Loucy (cell line): ENCODE measurements around the gene BMP8B.

ENCODE experiments used
- H2AFZ ChIP-seq: fragments of 200-600 bp; sonication (generic); 2 replicates; pipeline ENCODE4 v1.6.0; 2016; ENCODE audit warnings: antibody characterized with exemption, mild to moderate bottlenecking, low read length, moderate library complexity
- H3F3A ChIP-seq: fragments of 200-600 bp; 2 replicates; pipeline ENCODE4 v1.6.0; 2016; ENCODE audit warnings: antibody characterized with exemption, low read depth, mild to moderate bottlenecking
- H3K27me3 ChIP-seq: fragments of 200-600 bp; sonication (generic); 2 replicates; pipeline ENCODE4 v1.6.1; 2014; ENCODE audit warnings: low read length, mild to moderate bottlenecking; ENCODE audit not compliant: insufficient read depth, poor library complexity, severe bottlenecking
- H3K36me3 ChIP-seq: fragments of 200-600 bp; sonication (generic); 2 replicates; pipeline ENCODE4 v1.6.1; 2016; ENCODE audit warnings: low read length; ENCODE audit not compliant: insufficient read depth
- H3K4me1 ChIP-seq: fragments of 200-600 bp; sonication (generic); 2 replicates; pipeline ENCODE4 v1.5.1; 2014; ENCODE audit warnings: low read length, mild to moderate bottlenecking; ENCODE audit not compliant: insufficient read depth, poor library complexity, severe bottlenecking
- H3K4me2 ChIP-seq: fragments of 200-600 bp; sonication (generic); 2 replicates; pipeline ENCODE4 v1.6.0; 2014; ENCODE audit warnings: antibody characterized with exemption, low read length, low read depth, mild to moderate bottlenecking; ENCODE audit not compliant: poor library complexity, severe bottlenecking
- H3K4me3 ChIP-seq: fragments of 200-600 bp; sonication (generic); 2 replicates; pipeline ENCODE4 v1.5.1; 2014; ENCODE audit warnings: low read length, mild to moderate bottlenecking, mixed read lengths; ENCODE audit not compliant: poor library complexity, severe bottlenecking
- H3K79me2 ChIP-seq: fragments of 200-600 bp; sonication (generic); 2 replicates; pipeline ENCODE4 v1.6.1; 2014; ENCODE audit warnings: low read length; ENCODE audit not compliant: insufficient read depth
- H3K9ac ChIP-seq: fragments of 200-600 bp; sonication (generic); 2 replicates; pipeline ENCODE4 v1.6.0; 2014; ENCODE audit warnings: mild to moderate bottlenecking, low read depth, low read length, moderate library complexity; ENCODE audit not compliant: poor library complexity, severe bottlenecking
- H3K9me2 ChIP-seq: fragments of 200-600 bp; sonication (generic); replicated peaks from 2 replicates; pipeline ENCODE4 v1.6.1; 2016; ENCODE audit warnings: low read depth, low read length, mixed read lengths
- H3K9me3 ChIP-seq: fragments of 200-600 bp; sonication (generic); 2 replicates; pipeline ENCODE4 v1.6.1; 2014; ENCODE audit warnings: mild to moderate bottlenecking, antibody characterized with exemption, low read length, low read depth; ENCODE audit not compliant: insufficient read depth
- H4K20me1 ChIP-seq: fragments of 200-600 bp; sonication (generic); 2 replicates; pipeline ENCODE4 v1.6.0; 2014; ENCODE audit warnings: antibody characterized with exemption, low read length, mild to moderate bottlenecking; ENCODE audit not compliant: insufficient read depth, poor library complexity, severe bottlenecking
- CTCF ChIP-seq: fragments of 200-600 bp; sonication (generic); conservative IDR thresholded peaks from 2 replicates; pipeline ENCODE4 v1.5.1; 2014; ENCODE audit warnings: mild to moderate bottlenecking, antibody characterized with exemption, low read length
- EZH2phosphoT487 ChIP-seq: fragments of 200-600 bp; IDR thresholded peaks from 2 replicates; pipeline ENCODE4 v1.6.1; 2018; ENCODE audit warnings: antibody characterized with exemption, mild to moderate bottlenecking, moderate library complexity, borderline replicate concordance

Gene BMP8B, protein sequence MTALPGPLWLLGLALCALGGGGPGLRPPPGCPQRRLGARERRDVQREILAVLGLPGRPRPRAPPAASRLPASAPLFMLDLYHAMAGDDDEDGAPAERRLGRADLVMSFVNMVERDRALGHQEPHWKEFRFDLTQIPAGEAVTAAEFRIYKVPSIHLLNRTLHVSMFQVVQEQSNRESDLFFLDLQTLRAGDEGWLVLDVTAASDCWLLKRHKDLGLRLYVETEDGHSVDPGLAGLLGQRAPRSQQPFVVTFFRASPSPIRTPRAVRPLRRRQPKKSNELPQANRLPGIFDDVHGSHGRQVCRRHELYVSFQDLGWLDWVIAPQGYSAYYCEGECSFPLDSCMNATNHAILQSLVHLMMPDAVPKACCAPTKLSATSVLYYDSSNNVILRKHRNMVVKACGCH

GRCh38 chr1:39788758-39789570 is at the start of gene BMP8B:
BMP8B (minus strand) TSS chr1:39788865; CDS start chr1:39788485, 380 bp downstream.
- Histone ChIP-seq H3F3A (no peaks in the 10 kb centered on the region), H3K4me3 (no peak within 1 kb of the TSS), H3K9ac (no peak within 1 kb of the TSS), H3K4me1 (no peaks in the 10 kb centered on the region), H3K79me2 (no peaks in the 10 kb centered on the region), H3K9me3 (no peaks in the 10 kb centered on the region), H3K4me2 (no peak within 1 kb of the TSS), H4K20me1 (no peaks in the 10 kb centered on the region), H3K27me3 (no peaks in the 10 kb centered on the region), H2AFZ (no peak within 1 kb of the TSS), H3K36me3 (no peaks in the 10 kb centered on the region), H3K9me2 (no peaks in the 10 kb centered on the region)
- TF ChIP-seq EZH2phosphoT487 (no peak), CTCF (no peak)

GRCh38 chr1:39836595-39837110 is 48.0 kb upstream of the BMP8B start:
- H3K9me3 ChIP-seq: no peaks in the 10 kb centered on the region
- H3F3A ChIP-seq: no peaks in the 10 kb centered on the region
- no peak overlapping the region for H2AFZ ChIP-seq
- no peak overlapping the region for H3K9ac ChIP-seq
- H3K79me2 ChIP-seq: no peaks in the 10 kb centered on the region
- H4K20me1 ChIP-seq: no peaks in the 10 kb centered on the region
- no peak overlapping the region for H3K4me2 ChIP-seq
- TF ChIP-seq EZH2phosphoT487: no peak
- TF ChIP-seq CTCF: no peak
- no peaks in the 10 kb centered on the region for H3K9me2 ChIP-seq
- no peaks in the 10 kb centered on the region for H3K27me3 ChIP-seq
- no peak overlapping the region for H3K4me3 ChIP-seq
- H3K36me3 ChIP-seq: peaks cover 42% of the 10 kb centered on the region; the same call in 1 of the 2 replicates
- H3K4me1 ChIP-seq: no peaks in the 10 kb centered on the region

GRCh38 chr1:39835935-39836594 is 47.4 kb upstream of the BMP8B start:
- H3F3A ChIP-seq: no peaks in the 10 kb centered on the region
- no peak overlapping the region for H3K4me3 ChIP-seq
- no peaks in the 10 kb centered on the region for H3K79me2 ChIP-seq
- no peaks in the 10 kb centered on the region for H3K27me3 ChIP-seq
- H3K9me2 ChIP-seq: no peaks in the 10 kb centered on the region
- no peak overlapping the region for H3K4me2 ChIP-seq
- no peaks in the 10 kb centered on the region for H3K9me3 ChIP-seq
- TF ChIP-seq EZH2phosphoT487 (no peak), CTCF (no peak)
- H3K9ac ChIP-seq: no peak overlapping the region
- no peak overlapping the region for H2AFZ ChIP-seq
- H4K20me1 ChIP-seq: no peaks in the 10 kb centered on the region
- peaks cover 36% of the 10 kb centered on the region; the same call in 1 of the 2 replicates for H3K36me3 ChIP-seq
- H3K4me1 ChIP-seq: no peaks in the 10 kb centered on the region
